Neural progenitor cell (in vitro differentiated cells): ENCODE measurements around the gene NRCAM. TPM values are rescaled to one million over a fixed set of nuclear protein-coding genes. Genes with fewer than 3 reads are reported as not detected.
A peak's percentile ranks its signal among the peaks of the same experiment; 100 is the strongest.

ENCODE experiments used
- DNase-seq: peaks from one replicate; pipeline ENCODE4 v3.0.0-alpha.2; 2016; ENCODE audit warnings: low spot score
- H2AFZ ChIP-seq: fragments of 200-600 bp; sonication (generic); replicated peaks from 2 replicates; pipeline ENCODE4 v1.6.1; 2016; ENCODE audit warnings: antibody characterized with exemption
- H3F3A ChIP-seq: fragments of 200-600 bp; sonication (generic); 2 replicates; pipeline ENCODE4 v1.6.1; 2016; ENCODE audit warnings: antibody characterized with exemption, low read depth
- H3K27ac ChIP-seq: fragments of 200-600 bp; sonication (generic); 2 replicates; pipeline ENCODE4 v1.5.1; 2016; ENCODE audit warnings: mild to moderate bottlenecking
- H3K27me3 ChIP-seq: fragments of 200-600 bp; sonication (generic); 2 replicates; pipeline ENCODE4 v1.6.1; 2016; ENCODE audit warnings: mild to moderate bottlenecking, moderate library complexity
- H3K36me3 ChIP-seq: fragments of 200-600 bp; sonication (generic); 2 replicates; pipeline ENCODE4 v1.5.1; 2016
- H3K4me1 ChIP-seq: fragments of 200-600 bp; sonication (generic); 2 replicates; pipeline ENCODE4 v1.6.1; 2016; ENCODE audit warnings: mixed run types
- H3K4me2 ChIP-seq: fragments of 200-600 bp; sonication (generic); 2 replicates; pipeline ENCODE4 v1.6.1; 2016
- H3K4me3 ChIP-seq: fragments of 200-600 bp; sonication (generic); 2 replicates; pipeline ENCODE4 v1.5.1; 2016
- H3K79me2 ChIP-seq: fragments of 200-600 bp; sonication (generic); 2 replicates; pipeline ENCODE4 v1.6.1; 2016; ENCODE audit warnings: low read depth
- H3K9ac ChIP-seq: fragments of 200-600 bp; sonication (generic); 2 replicates; pipeline ENCODE4 v1.6.1; 2016
- H3K9me3 ChIP-seq: fragments of 200-600 bp; sonication (generic); 2 replicates; pipeline ENCODE4 v1.5.1; 2016; ENCODE audit warnings: low read depth
- H4K20me1 ChIP-seq: fragments of 200-600 bp; sonication (generic); 2 replicates; pipeline ENCODE4 v1.6.1; 2016; ENCODE audit warnings: low read depth
- H3K27ac Mint-ChIP-seq: 3 replicates; pipeline ENCODE4 v1.8.0; 2021; ENCODE audit warnings: mixed read lengths
- H3K27me3 Mint-ChIP-seq: 2 replicates; pipeline ENCODE4 v1.8.0; 2022; ENCODE audit warnings: low read depth, mild to moderate bottlenecking, inconsistent platforms, moderate library complexity, mixed read lengths; ENCODE audit not compliant: insufficient read depth
- H3K36me3 Mint-ChIP-seq: 3 replicates; pipeline ENCODE4 v1.8.0; 2021; ENCODE audit warnings: mixed read lengths
- H3K4me1 Mint-ChIP-seq: 3 replicates; pipeline ENCODE4 v1.8.0; 2021; ENCODE audit warnings: mixed read lengths
- H3K4me3 Mint-ChIP-seq: 3 replicates; pipeline ENCODE4 v1.8.0; 2021; ENCODE audit warnings: mild to moderate bottlenecking, moderate library complexity, mixed read lengths
- H3K9me3 Mint-ChIP-seq: 3 replicates; pipeline ENCODE4 v1.8.0; 2020; ENCODE audit warnings: mixed read lengths
- EZH2 ChIP-seq: fragments of 200-600 bp; sonication (generic); IDR thresholded peaks from 2 replicates; pipeline ENCODE4 v1.6.1; 2017; ENCODE audit warnings: antibody characterized with exemption, mild to moderate bottlenecking, moderate library complexity
- EZH2phosphoT487 ChIP-seq: fragments of 200-600 bp; sonication (generic); IDR thresholded peaks from 2 replicates; pipeline ENCODE4 v1.6.1; 2017; ENCODE audit warnings: antibody characterized with exemption
- total RNA-seq: library from RNA; depleted of rRNA; stranded (reverse); fragments of >200 nt; gene quantifications from 2 replicates; pipeline ENCODE4 v1.2.3, GENCODE V29; 2015; ENCODE audit warnings: low replicate concordance
- TF ChIP-seq, protein P1 (sequence below): fragments of 200-600 bp; sonication (generic); IDR thresholded peaks from 2 replicates; pipeline ENCODE4 v1.5.1; 2017; ENCODE audit warnings: antibody characterized with exemption, mild to moderate bottlenecking

NRCAM gene
- total RNA-seq, 1 donor from 2014 or later, result 104 TPM

- Histone ChIP-seq H3K4me1 (peaks cover 4% of the 10 kb centered on the region), H3K9me3 (no peaks in the 10 kb centered on the region), H3K36me3 (no peaks in the 10 kb centered on the region), H3K79me2 (no peaks in the 10 kb centered on the region), H3K4me2 (no peak overlapping the region), H2AFZ (no peak overlapping the region), H3K9ac (no peak overlapping the region), H3K27me3 (no peaks in the 10 kb centered on the region), H4K20me1 (no peaks in the 10 kb centered on the region), H3K4me3 (no peak overlapping the region), H3F3A (no peaks in the 10 kb centered on the region), H3K27ac (no peak overlapping the region)
- no peak for DNase-seq
- no peaks in the 10 kb centered on the region for H3K4me1 Mint-ChIP-seq
- H3K4me3 Mint-ChIP-seq, result no peak overlapping the region
- no peak overlapping the region for H3K27ac Mint-ChIP-seq
- TF ChIP-seq EZH2phosphoT487 (no peak), EZH2 (no peak)
- TF ChIP-seq, protein P1, sequence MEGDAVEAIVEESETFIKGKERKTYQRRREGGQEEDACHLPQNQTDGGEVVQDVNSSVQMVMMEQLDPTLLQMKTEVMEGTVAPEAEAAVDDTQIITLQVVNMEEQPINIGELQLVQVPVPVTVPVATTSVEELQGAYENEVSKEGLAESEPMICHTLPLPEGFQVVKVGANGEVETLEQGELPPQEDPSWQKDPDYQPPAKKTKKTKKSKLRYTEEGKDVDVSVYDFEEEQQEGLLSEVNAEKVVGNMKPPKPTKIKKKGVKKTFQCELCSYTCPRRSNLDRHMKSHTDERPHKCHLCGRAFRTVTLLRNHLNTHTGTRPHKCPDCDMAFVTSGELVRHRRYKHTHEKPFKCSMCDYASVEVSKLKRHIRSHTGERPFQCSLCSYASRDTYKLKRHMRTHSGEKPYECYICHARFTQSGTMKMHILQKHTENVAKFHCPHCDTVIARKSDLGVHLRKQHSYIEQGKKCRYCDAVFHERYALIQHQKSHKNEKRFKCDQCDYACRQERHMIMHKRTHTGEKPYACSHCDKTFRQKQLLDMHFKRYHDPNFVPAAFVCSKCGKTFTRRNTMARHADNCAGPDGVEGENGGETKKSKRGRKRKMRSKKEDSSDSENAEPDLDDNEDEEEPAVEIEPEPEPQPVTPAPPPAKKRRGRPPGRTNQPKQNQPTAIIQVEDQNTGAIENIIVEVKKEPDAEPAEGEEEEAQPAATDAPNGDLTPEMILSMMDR, result no peak
- H3K9me3 Mint-ChIP-seq, result no peaks in the 10 kb centered on the region
- H3K27me3 Mint-ChIP-seq, result no peaks in the 10 kb centered on the region
- H3K36me3 Mint-ChIP-seq, result no peaks in the 10 kb centered on the region
These were observed 307.1 kb downstream of the NRCAM start for GRCh38 chr7:108149119-108149518.

- no peak overlapping the region for H3K27ac Mint-ChIP-seq
- TF ChIP-seq, protein P1, result no peak
- TF ChIP-seq EZH2phosphoT487 (no peak), EZH2 (no peak)
These were observed 309.1 kb downstream of the NRCAM start for GRCh38 chr7:108147031-108147563.

DNA sequence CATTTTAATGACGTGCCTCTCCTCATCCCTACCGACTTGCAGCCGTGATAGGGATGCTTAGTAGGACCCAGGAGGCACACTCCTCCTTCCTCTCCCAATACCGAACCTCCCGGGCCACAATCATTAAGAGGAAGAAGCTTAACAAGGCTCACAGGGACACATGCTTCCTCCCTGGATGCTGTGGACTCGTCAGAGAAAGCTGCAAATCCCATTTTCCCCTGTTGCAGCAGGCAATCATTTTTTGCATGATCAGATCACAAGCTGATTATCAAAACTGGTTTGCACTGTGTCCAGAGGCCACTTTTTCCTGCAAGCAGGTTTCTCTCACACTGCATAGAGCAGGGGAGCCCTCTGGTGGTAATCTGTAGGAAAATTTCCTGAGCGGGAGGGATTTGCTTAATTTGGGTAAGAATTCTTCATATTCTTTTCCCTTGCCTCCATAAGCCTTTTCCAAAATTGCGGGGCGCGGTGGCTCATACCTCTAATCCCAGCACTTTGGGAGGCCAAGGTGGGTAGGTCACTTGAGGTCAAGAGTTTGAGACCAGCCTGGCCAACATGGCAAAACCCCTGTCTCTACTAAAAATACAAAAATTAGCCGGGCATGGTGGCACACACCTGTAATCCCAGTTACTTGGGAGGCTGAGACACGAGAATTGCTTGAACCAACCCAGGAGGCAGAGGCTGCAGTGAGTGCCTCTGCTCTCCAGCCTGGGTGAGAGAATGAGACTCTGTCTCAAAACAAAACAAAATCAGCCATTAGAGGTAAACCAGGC is 310.0 kb downstream of the NRCAM start:
- H4K20me1 ChIP-seq, result no peaks in the 10 kb centered on the region
- Mint-ChIP-seq H3K4me3 (no peak overlapping the region), H3K4me1 (no peaks in the 10 kb centered on the region), H3K9me3 (no peaks in the 10 kb centered on the region), H3K36me3 (no peaks in the 10 kb centered on the region), H3K27ac (no peak overlapping the region), H3K27me3 (no peaks in the 10 kb centered on the region)
- DNase-seq, result peak; percentile 85
- peak overlapping the region; percentile 87 for H3K4me2 ChIP-seq
- H3F3A ChIP-seq, result no peaks in the 10 kb centered on the region
- H3K4me1 ChIP-seq, result no peaks in the 10 kb centered on the region
- no peak overlapping the region for H3K27ac ChIP-seq
- peak overlapping the region; percentile 98 for H2AFZ ChIP-seq
- H3K27me3 ChIP-seq, result no peaks in the 10 kb centered on the region
- no peaks in the 10 kb centered on the region for H3K9me3 ChIP-seq
- TF ChIP-seq, protein P1, result peak; percentile 98
- no peak for TF ChIP-seq EZH2
- H3K4me3 ChIP-seq, result peak overlapping the region; percentile 55
- H3K36me3 ChIP-seq, result no peaks in the 10 kb centered on the region
- no peak overlapping the region for H3K9ac ChIP-seq
- H3K79me2 ChIP-seq, result no peaks in the 10 kb centered on the region

More at GRCh38 chr7:108147031-108147563, 309.1 kb downstream of the NRCAM start:
- Histone ChIP-seq H3K79me2 (no peaks in the 10 kb centered on the region), H3K4me2 (no peak overlapping the region), H3K27me3 (no peaks in the 10 kb centered on the region), H2AFZ (no peak overlapping the region), H3K9me3 (no peaks in the 10 kb centered on the region), H3K4me3 (no peak overlapping the region), H4K20me1 (no peaks in the 10 kb centered on the region), H3F3A (no peaks in the 10 kb centered on the region), H3K9ac (no peak overlapping the region), H3K27ac (no peak overlapping the region), H3K4me1 (no peaks in the 10 kb centered on the region), H3K36me3 (no peaks in the 10 kb centered on the region)
- no peaks in the 10 kb centered on the region for H3K4me1 Mint-ChIP-seq
- no peak for DNase-seq
- no peaks in the 10 kb centered on the region for H3K36me3 Mint-ChIP-seq
- no peaks in the 10 kb centered on the region for H3K27me3 Mint-ChIP-seq
- H3K9me3 Mint-ChIP-seq, result no peaks in the 10 kb centered on the region
- H3K4me3 Mint-ChIP-seq, result no peak overlapping the region
